Mucosa of descending colon (tissue), 3 donors: ENCODE data around the gene TMEM45A. TPM values are rescaled to one million over a fixed set of nuclear protein-coding genes. Genes with fewer than 3 reads are reported as not detected.

Source experiments
- ATAC-seq: fragments of 200-7000 bp; cut with Tn5 transposase; one replicate; pipeline ENCODE4 v1.9.1; 2020; ENCODE audit warnings: mild to moderate bottlenecking, moderate library complexity
- DNase-seq, 3 donors: peaks; one replicate each; pipeline ENCODE4 v3.0.0-alpha.2; 2020
- H3K36me3 ChIP-seq: fragments of 200-600 bp; one replicate; pipeline ENCODE4 v1.8.0; 2021; ENCODE audit warnings: low read depth, mild to moderate bottlenecking
- H3K4me1 ChIP-seq: fragments of 200-600 bp; one replicate; pipeline ENCODE4 v1.8.0; 2021; ENCODE audit warnings: low read depth, mild to moderate bottlenecking
- H3K4me3 ChIP-seq: fragments of 200-600 bp; one replicate; pipeline ENCODE4 v1.8.0; 2021; ENCODE audit warnings: mild to moderate bottlenecking
- H3K9me3 ChIP-seq: fragments of 200-600 bp; one replicate; pipeline ENCODE4 v1.8.0; 2021; ENCODE audit warnings: mild to moderate bottlenecking
- CTCF ChIP-seq: fragments of 200-600 bp; IDR thresholded peaks from one replicate; pipeline ENCODE4 v1.8.0; 2022; ENCODE audit warnings: antibody characterized with exemption, mild to moderate bottlenecking
- intact Hi-C, 2 donors: fragments of 100-400 bp; cut with DNase I in 1 of 2; cut with micrococcal nuclease in 1 of 2; formaldehyde crosslinking; loops; one replicate each; pipeline versions ENCODE4 v1.11.0 to v1.11.1; 2022; cut with DNase I, micrococcal nuclease
- total RNA-seq, 3 donors: library from RNA; stranded (reverse); fragmentation: NEBNext Ultra II Directional in 2 of 3; extraction: Animal tissue kit (Norgen Biotek cat#: 25700) in 2 of 3; gene quantifications; one replicate each; pipeline versions ENCODE4 v1.2.1 to v1.2.4, GENCODE V29; 2021 to 2023
- donor health status: DM: no; HTN: no; CAD: no; lungs with moderate emphysema.
- donor health status: DM: no; HTN: no; CAD: no.
- donor health status: DM: no; HTN: yes; CAD: no.

TMEM45A gene
- total RNA-seq, 3 donors from 2014 or later: 1.9 to 11.4 (median 6.0) TPM

GRCh38 chr3:100533176-100533575 lies 40.8 kb downstream of the TMEM45A start:
- no peaks in the 10 kb centered on the region for H3K36me3 ChIP-seq
- intact Hi-C loops: loop anchor here in 1 of 2 donors (5.0 kb wide), 1 partner anchor 86 kb away; no protein-coding TSS in a partner anchor
- TF ChIP-seq CTCF: no peak
- no peak for DNase-seq
- H3K4me1 ChIP-seq: no peaks in the 10 kb centered on the region
- ATAC-seq: no peak
- no peak overlapping the region for H3K4me3 ChIP-seq
- no peaks in the 10 kb centered on the region for H3K9me3 ChIP-seq

GRCh38 chr3:100535610-100535943 lies 43.2 kb downstream of the TMEM45A start:
- Histone ChIP-seq H3K4me1 (no peaks in the 10 kb centered on the region), H3K9me3 (no peaks in the 10 kb centered on the region), H3K4me3 (no peak overlapping the region), H3K36me3 (no peaks in the 10 kb centered on the region)
- intact Hi-C loops: no loop called here
- ATAC-seq: no peak
- DNase-seq: no peak
- TF ChIP-seq CTCF: no peak

- no peak for TF ChIP-seq CTCF
- Histone ChIP-seq H3K36me3 (no peaks in the 10 kb centered on the region), H3K4me1 (no peaks in the 10 kb centered on the region), H3K4me3 (no peak overlapping the region), H3K9me3 (no peaks in the 10 kb centered on the region)
- ATAC-seq: no peak
- DNase-seq: no peak
- intact Hi-C loops: no loop called here
Measured at GRCh38 chr3:100536093-100536492, 43.7 kb downstream of the TMEM45A start.

GRCh38 chr3:100537646-100538338 lies 45.4 kb downstream of the TMEM45A start:
- ATAC-seq (no peak), DNase-seq (no peak)
- Histone ChIP-seq H3K9me3 (no peaks in the 10 kb centered on the region), H3K36me3 (no peaks in the 10 kb centered on the region), H3K4me1 (no peaks in the 10 kb centered on the region), H3K4me3 (no peak overlapping the region)
- intact Hi-C loops: no loop called here
- no peak for TF ChIP-seq CTCF

GRCh38 chr3:100538339-100538706 lies 45.9 kb downstream of the TMEM45A start:
- ATAC-seq: no peak

More at GRCh38 chr3:100538339-100538706, 45.9 kb downstream of the TMEM45A start:
- Histone ChIP-seq H3K36me3 (no peaks in the 10 kb centered on the region), H3K9me3 (no peaks in the 10 kb centered on the region), H3K4me1 (no peaks in the 10 kb centered on the region), H3K4me3 (no peak overlapping the region)
- DNase-seq: no peak
- intact Hi-C loops: no loop called here
- no peak for TF ChIP-seq CTCF
